HCT116 (cell line): Measurements from ENCODE around the gene PDLIM7.

Source experiments
- EZH2 ChIP-seq: fragments of 200-600 bp; sonication (generic); IDR thresholded peaks from 2 replicates; pipeline ENCODE4 v1.6.1; 2017; ENCODE audit warnings: antibody characterized with exemption, mixed run types
- EZH2phosphoT487 ChIP-seq: fragments of 200-600 bp; IDR thresholded peaks from 2 replicates; pipeline ENCODE4 v1.6.1; 2018; ENCODE audit warnings: antibody characterized with exemption, borderline replicate concordance
- FOSL1 ChIP-seq: IDR thresholded peaks from 2 replicates; pipeline ENCODE4 v1.6.1; 2012; ENCODE audit warnings: low read depth
- POLR2A ChIP-seq: IDR thresholded peaks from 2 replicates; pipeline ENCODE4 v1.7.0; 2011; ENCODE audit warnings: borderline replicate concordance; ENCODE audit not compliant: insufficient read depth, insufficient read length; ENCODE audit errors: extremely low read depth
- SIN3A ChIP-seq: IDR thresholded peaks from 2 replicates; pipeline ENCODE4 v1.6.1; 2012; ENCODE audit warnings: low read depth
- TF ChIP-seq, protein P1 (sequence below), 3 experiments: fragments of 200-600 bp in 1 of 3; sonication (generic) in 1 of 3; IDR thresholded peaks in 2 of 3; conservative IDR thresholded peaks in 1 of 3; 2 replicates each; pipeline ENCODE4 v1.5.1; 2012 to 2017; ENCODE audit warnings: low read depth in 2 of 3, low read length in 2 of 3, antibody characterized with exemption in 1 of 3, borderline replicate concordance in 1 of 3, control low read depth in 1 of 3, mild to moderate bottlenecking in 1 of 3, mixed read lengths in 1 of 3, mixed run types in 1 of 3, moderate library complexity in 1 of 3; ENCODE audit not compliant: insufficient read depth in 1 of 3
- TF ChIP-seq, protein P2 (sequence below): IDR thresholded peaks from 2 replicates; pipeline ENCODE4 v1.6.1; 2012; ENCODE audit warnings: low read depth

DNA sequence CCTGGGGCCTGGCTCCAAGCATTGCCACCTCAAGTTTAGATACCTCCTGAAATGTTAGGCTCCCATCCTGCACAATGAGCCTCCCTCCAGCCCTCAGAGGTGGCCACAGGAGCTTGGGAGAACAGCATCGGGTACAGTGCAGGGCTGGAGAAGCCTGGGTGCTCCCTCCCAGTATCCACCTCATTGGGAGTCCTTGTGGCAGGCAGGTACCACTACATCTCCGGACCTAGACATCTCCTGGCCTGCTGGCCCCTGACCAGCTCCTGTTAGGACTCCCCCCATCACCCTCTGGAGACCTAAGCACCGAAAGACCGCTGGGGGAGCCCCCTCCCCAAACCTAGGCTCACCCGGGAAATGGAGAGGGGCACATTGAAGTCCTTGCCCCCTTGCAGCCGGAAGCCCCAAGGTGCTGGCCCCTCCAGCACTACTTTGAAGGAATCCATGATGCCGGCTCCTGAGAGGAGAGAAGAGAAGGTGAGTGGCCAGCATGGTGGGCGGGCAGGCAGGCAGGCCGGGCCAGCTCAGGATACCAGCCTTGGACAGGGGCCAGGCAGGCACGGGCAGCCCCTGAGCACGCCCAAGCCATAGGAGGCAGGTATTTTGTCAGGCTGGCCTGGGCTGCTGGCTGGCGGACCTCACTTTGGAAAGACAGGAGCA is 1.2 kb downstream of the PDLIM7 start:
- TF ChIP-seq, protein P1, sequence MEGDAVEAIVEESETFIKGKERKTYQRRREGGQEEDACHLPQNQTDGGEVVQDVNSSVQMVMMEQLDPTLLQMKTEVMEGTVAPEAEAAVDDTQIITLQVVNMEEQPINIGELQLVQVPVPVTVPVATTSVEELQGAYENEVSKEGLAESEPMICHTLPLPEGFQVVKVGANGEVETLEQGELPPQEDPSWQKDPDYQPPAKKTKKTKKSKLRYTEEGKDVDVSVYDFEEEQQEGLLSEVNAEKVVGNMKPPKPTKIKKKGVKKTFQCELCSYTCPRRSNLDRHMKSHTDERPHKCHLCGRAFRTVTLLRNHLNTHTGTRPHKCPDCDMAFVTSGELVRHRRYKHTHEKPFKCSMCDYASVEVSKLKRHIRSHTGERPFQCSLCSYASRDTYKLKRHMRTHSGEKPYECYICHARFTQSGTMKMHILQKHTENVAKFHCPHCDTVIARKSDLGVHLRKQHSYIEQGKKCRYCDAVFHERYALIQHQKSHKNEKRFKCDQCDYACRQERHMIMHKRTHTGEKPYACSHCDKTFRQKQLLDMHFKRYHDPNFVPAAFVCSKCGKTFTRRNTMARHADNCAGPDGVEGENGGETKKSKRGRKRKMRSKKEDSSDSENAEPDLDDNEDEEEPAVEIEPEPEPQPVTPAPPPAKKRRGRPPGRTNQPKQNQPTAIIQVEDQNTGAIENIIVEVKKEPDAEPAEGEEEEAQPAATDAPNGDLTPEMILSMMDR (IDR thresholded peaks at IDR 0.05 in 2 of 3, conservative IDR thresholded peaks at IDR 0.05 in 1 of 3; ENCODE audit: borderline replicate concordance in 1 of 3, insufficient read depth in 1 of 3, low read depth in 2 of 3, low read length in 2 of 3) = peak in 2 of 3 experiments; percentile 50 to 52; a peak in 3 of 6 replicates
- TF ChIP-seq POLR2A = no peak
- TF ChIP-seq EZH2 = no peak
- no peak for TF ChIP-seq SIN3A
- no peak for TF ChIP-seq EZH2phosphoT487
- TF ChIP-seq, protein P2, sequence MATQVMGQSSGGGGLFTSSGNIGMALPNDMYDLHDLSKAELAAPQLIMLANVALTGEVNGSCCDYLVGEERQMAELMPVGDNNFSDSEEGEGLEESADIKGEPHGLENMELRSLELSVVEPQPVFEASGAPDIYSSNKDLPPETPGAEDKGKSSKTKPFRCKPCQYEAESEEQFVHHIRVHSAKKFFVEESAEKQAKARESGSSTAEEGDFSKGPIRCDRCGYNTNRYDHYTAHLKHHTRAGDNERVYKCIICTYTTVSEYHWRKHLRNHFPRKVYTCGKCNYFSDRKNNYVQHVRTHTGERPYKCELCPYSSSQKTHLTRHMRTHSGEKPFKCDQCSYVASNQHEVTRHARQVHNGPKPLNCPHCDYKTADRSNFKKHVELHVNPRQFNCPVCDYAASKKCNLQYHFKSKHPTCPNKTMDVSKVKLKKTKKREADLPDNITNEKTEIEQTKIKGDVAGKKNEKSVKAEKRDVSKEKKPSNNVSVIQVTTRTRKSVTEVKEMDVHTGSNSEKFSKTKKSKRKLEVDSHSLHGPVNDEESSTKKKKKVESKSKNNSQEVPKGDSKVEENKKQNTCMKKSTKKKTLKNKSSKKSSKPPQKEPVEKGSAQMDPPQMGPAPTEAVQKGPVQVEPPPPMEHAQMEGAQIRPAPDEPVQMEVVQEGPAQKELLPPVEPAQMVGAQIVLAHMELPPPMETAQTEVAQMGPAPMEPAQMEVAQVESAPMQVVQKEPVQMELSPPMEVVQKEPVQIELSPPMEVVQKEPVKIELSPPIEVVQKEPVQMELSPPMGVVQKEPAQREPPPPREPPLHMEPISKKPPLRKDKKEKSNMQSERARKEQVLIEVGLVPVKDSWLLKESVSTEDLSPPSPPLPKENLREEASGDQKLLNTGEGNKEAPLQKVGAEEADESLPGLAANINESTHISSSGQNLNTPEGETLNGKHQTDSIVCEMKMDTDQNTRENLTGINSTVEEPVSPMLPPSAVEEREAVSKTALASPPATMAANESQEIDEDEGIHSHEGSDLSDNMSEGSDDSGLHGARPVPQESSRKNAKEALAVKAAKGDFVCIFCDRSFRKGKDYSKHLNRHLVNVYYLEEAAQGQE = no peak
- no peak for TF ChIP-seq FOSL1
